GM19397 (cell line): ENCODE data around the gene TRAPPC10.

Source experiments
- ATAC-seq: cut with Tn5 transposase; IDR thresholded peaks from one replicate; pipeline ENCODE4 v1.9.1; 2021; ENCODE audit warnings: mild to moderate bottlenecking, moderate library complexity; ENCODE audit not compliant: unreplicated experiment

Gene TRAPPC10

GRCh38 chr21:44063151-44063912 lies 51.2 kb downstream of the TRAPPC10 start:
- no peak for ATAC-seq

- ATAC-seq: no peak
These were observed 52.8 kb downstream of the TRAPPC10 start for GRCh38 chr21:44064852-44065403.

- no peak for ATAC-seq
These were observed 53.3 kb downstream of the TRAPPC10 start for GRCh38 chr21:44065428-44065827.

- ATAC-seq: no peak
These were observed 54.0 kb downstream of the TRAPPC10 start for GRCh38 chr21:44066116-44066515.

- ATAC-seq: no peak
These were observed 55.1 kb downstream of the TRAPPC10 start for GRCh38 chr21:44067011-44067839.

GRCh38 chr21:44070391-44070790 lies 58.3 kb downstream of the TRAPPC10 start:
- ATAC-seq: no peak

GRCh38 chr21:44071359-44072104 lies 59.4 kb downstream of the TRAPPC10 start:
- no peak for ATAC-seq

GRCh38 chr21:44072111-44072510 lies 60.0 kb downstream of the TRAPPC10 start:
- no peak for ATAC-seq

GRCh38 chr21:44074315-44074958 lies 62.3 kb downstream of the TRAPPC10 start:
- no peak for ATAC-seq

- no peak for ATAC-seq
These were observed 64.2 kb downstream of the TRAPPC10 start for GRCh38 chr21:44076316-44076715.

GRCh38 chr21:44078411-44078981 lies 66.4 kb downstream of the TRAPPC10 start:
- ATAC-seq: no peak

GRCh38 chr21:44079446-44079845 lies 67.3 kb downstream of the TRAPPC10 start:
- ATAC-seq: no peak

GRCh38 chr21:44079846-44080245 lies 67.7 kb downstream of the TRAPPC10 start:
- no peak for ATAC-seq

- ATAC-seq: no peak
These were observed 70.7 kb downstream of the TRAPPC10 start for GRCh38 chr21:44082648-44083440.

GRCh38 chr21:44083631-44084291 lies 71.7 kb downstream of the TRAPPC10 start:
- no peak for ATAC-seq

GRCh38 chr21:44084496-44085241 lies 72.6 kb downstream of the TRAPPC10 start:
- no peak for ATAC-seq

GRCh38 chr21:44085491-44086321 lies 73.6 kb downstream of the TRAPPC10 start:
- ATAC-seq: no peak
